IPS-NIHi11 (cell line): ENCODE results near the gene OPA1.

ENCODE experiments used
- DNase-seq: peaks from one replicate; pipeline ENCODE4 v3.0.0; 2012; ENCODE audit warnings: mixed read lengths, low spot score

The OPA1 gene

DNA sequence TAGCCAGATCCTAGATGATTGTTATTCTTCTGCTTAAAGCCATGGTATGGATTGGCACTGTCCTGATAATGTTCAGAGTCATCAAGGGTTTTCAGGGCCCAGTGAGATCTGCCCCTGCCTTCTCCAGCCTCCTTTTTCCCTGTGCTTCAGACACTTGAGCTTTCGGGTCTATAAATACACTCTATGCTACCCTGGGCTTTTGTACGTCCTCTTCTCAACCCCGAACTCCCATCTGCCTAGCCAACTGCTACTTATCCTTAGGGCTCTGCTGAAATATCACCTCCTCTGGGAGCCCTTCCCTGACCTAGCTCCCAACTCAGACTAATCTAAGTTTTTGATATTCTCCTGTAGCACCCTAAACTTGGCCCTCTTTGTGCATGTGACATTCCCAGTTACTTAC is 115.3 kb downstream of the OPA1 start:
- no peak for DNase-seq

DNA sequence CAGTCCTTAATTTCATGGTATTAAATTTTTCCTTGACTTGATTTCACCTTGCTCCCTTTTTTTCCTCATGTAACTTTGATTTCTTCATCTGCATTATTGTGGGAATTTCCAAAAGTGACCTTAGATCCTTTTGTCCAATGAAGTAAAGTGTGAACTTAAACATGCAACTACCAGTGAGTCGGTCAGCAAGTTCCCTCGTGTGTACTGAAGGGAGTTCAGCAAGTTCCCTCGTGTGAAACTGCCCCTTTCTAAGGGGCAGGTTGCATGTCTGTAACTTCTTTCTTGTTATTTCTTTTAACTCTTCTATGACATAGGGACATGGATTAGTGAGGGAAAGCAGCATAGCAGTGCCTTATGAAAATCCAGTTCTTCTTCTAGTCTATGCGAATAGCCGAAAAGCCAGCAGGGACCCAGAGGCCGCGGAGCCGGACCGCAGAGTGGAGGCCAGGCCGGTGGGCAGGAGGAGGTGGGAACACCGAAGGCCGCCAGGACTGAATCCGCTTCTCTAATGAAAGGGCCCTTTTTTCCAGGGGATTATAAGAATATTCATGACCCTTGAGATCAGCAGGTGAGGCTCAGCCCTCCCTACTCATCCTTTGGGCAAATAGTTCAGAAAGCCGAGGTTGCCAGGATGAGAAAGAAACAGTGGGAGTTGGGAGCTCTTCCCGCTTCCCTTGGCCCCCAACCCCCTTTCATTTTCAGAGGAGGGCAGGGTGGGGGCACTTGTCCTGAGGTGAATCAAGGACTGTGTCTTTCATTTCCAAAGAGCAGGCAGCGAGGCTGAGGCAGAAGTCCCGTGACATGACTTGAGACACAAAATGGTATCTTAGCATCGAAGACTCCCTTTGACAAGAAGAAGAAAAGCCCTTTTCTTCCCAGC is 117.5 kb downstream of the OPA1 start:
- peak; percentile 51 for DNase-seq

DNA sequence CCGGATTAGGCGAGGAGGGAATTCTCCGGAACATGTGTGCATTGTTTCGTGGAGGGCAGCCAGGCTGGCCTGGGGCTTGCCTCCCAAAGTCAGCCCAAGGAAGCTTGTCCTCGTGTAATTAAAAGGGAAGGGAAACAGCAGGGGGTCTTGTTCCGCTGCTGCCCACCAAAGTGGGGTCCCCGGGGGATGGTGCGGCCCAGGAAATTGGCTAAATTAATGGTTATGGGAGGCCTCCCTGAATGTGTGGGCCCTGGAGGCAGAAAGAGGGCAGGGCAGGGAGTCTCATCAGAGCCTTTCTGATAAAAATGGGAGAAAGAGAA is 118.1 kb downstream of the OPA1 start:
- DNase-seq = peak; percentile 57

DNA sequence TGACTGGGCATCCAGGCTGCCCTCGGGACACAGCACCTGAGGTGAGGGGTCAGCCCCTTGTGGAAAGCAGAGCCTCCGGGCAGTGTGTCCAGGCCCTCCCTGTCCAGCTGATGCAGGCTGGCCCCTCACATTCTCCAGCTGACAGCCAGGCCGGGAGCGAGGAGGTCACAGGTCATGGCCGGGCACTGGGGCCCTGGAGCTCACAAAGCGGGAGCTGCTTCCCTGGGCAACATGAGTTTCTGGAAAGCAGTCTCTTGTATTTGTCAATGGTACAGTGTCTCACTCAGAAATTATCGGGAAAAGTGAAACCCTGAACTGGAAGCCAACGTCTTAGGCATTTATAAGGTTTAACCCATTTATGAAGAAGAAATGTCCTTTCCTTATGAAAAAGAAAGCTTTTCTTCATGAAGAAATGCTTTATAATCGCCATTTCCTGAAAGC is 118.5 kb downstream of the OPA1 start:
- no peak for DNase-seq

DNA sequence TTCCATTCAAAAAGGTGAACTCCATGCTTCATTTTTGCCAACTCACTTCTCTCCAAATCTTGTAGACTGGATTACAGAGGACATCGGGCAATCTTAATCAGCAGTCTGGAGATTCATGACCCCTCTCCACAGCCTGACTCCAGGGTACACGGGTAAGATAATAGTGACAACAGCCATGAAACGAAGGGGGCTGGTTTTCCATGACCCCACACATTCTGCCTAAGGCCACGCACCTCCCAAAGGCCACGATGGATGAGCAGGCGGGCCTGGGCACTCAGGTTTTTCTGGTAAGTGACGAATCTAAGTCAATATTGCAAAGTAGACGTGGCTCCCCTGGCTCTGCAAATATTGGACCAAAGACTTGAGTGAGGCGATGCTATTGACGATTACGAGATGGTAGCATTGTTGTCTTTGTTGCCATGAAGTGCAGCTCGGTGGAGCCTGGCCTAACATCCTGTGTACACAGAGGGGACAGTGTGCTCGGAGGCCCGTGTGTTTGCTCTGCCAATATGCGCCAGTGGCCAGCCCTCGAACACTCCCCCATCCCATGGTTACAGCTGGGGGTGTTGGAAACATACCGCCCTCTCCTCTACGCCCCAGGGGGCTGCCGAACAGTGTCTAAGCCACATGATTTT is 119.1 kb downstream of the OPA1 start:
- DNase-seq = no peak

DNA sequence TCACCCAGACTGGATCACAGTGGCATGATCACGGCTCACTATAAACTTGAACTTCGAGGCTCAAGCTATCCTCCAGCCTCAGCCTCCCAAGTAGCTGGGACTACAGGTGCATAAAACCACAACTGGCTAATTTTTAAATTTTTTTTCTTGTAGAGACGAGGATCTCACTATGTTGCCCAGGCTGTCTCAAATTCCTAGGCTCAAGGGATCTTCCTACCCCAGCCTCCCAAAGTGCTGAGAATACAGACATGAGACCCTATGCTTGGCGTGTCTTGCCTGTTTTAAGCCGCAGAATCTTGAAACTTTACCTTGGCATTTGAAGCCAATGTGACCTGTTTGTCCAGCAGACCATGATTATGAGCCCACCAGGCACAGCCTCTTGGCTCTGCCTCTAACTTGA is 119.9 kb downstream of the OPA1 start:
- DNase-seq = no peak

DNA sequence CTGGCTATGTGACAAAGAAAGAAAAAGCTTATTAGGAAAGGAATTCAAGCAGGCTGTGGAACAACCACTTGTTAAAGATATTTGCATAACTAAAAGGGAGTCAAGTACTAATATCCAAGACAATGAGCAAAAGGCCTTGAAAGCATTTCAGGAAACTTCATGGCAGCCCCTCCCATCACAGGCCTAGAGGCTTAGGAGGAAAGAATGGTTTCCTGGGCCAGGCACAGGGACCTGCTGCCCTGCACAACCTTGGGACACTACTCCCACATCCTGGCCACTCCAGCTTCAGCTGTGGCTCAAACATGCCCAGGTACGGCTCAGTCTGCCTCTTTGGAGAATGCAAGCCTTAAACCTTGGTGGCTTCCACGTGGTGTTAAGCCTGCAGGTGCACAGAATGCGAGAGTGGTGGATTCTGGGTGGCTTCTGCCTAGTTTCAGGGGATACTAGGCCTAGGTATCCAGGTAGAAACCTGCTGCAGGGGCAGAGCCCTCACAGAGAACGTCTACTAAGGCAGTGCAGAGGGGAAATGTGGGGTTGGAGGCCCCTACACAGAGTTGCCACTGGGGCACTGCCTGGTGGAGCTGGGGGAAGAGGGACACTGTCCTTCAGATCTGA is 121.6 kb downstream of the OPA1 start:
- no peak for DNase-seq

DNA sequence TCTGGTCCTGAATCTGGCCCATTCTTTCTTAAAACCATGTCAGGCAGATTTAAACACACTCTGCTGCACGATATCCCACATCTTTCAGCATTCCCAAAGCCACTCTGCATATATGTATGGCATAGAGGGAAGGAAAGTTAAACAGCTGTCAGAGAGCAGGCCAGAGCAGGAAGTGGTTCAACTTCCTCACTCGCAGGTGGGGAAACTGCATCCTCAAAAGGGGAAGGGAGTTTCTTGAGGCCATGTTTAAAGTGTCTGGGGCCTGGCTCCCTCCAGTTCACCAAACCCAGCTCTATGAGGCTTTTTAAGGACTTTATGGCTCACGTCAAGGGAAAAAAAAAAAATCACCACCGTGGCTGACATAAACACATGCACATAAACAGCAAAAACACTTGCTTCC is 123.1 kb downstream of the OPA1 start:
- DNase-seq = no peak

DNA sequence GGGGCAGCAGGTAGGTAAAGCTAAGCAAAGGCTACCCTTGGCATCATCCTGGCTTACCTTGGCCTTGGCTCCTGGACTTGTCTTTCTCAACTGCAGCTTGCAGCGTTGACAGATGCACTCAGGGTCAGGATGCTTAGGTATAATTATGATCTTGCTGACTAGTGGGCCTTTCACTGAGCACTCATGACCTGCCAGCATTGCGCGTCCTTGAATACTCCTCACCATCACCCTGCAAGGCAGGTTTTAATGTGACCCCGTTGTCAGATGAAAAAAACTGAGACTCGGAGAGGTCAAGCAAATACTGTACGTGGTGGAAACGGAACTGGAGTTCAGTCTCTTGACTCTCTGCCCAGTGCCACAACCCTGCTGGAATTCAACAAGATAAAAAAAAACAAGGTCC is 126.7 kb downstream of the OPA1 start:
- no peak for DNase-seq

DNA sequence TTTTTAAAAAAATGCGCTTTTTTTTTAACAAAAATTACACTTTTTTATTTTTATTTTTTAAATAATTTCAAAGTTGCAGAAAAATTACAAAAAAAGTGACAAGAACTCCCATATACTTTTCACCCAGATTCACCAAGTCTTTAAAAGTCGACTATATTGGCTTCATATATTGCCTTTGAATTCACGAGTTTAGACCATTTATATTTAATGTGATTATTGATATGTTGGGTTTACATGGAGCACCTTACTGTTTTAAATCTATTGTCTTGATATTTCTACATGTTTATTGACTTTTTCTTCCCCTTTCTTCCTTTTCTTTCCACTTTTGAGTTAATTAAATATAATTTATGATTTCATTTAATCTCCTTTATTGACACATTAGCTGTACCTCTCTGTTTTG is 127.2 kb downstream of the OPA1 start:
- DNase-seq = no peak

DNA sequence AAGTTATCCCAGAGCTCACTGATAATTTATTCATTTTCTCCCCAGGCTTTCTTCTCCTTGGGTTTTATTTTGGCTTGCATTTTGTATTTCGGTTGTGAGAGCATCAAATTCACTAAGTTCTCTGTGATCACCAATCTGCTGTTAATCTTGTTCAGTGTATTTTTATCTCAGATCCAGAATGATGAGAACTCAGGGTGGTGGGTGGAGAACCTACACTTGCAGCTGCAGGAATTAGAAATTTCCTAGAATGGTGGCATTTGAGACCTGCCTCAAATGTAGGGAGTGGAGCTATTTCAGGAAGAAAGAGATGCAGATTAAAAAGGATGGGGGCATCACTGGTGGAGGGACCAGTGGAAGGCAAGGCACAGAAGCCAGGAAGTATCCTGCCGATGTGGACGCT is 129.6 kb downstream of the OPA1 start:
- no peak for DNase-seq

DNA sequence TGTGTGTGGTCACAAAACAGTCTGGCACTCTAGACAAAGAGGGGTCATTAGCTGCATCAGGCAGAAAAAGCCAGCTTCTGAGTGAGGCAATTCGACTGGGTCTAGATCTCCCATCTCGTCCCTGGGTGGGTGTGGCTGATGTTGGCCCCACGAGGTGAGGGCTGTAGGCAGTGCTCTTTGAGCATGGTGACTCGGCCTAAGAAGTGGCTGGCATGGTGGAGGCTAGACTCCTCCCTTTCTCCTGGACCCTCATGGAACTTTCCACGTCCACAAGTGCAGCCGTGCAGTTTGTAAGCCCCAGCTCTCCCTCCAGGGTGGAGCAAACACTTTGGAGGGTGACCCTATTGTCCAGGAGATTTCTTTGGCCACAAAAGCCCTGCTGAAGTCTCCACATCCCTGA is 134.1 kb downstream of the OPA1 start:
- DNase-seq = no peak

DNA sequence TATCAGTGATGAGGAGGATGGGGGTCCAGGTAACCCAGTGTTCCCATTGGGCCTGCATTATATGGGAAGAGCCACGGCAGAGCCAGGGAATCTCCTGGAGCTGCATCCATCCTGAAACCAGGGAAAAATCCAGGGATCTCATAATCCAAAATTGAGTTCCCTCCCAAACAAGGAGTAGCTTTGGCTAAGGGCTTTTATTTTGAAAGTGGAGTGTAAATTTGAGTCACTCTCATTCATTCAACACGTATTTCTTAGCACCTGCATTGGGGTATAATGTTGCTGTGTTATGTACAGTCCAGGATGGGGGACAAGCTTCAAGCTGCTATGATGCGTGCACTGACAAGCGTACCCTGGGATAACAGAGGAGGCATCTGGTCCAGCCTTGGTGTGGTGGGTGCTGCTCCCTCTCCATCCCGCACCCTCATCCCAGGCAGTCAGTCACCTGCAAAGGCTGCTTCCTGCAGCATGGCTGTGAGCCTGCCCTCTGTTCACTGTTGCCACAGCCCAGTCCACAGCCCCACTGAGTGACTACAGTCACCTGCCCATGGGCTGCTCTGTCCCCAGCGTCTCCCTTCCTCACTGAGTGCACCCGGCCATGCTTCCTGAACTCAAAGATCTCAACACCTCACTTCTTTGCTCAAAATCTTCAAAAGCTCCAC is 135.6 kb downstream of the OPA1 start:
- DNase-seq = no peak

DNA sequence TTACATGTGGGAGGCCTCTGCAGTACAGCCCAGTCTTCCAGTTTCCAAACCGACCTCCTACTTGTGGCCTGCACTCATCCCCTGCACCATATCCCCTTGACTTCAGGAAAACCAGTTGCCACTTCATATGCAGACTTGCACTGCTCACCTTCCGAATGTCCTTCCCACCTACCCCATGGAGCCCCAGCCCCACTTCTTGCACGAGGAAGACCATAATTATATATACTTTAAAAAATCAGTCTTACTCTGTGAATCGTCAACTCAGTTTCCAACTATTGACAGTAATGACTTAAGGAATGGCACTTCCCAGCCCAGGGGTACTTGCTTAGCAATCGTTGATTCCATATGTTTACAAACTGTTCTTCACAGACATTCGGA is 136.1 kb downstream of the OPA1 start:
- DNase-seq = no peak

DNA sequence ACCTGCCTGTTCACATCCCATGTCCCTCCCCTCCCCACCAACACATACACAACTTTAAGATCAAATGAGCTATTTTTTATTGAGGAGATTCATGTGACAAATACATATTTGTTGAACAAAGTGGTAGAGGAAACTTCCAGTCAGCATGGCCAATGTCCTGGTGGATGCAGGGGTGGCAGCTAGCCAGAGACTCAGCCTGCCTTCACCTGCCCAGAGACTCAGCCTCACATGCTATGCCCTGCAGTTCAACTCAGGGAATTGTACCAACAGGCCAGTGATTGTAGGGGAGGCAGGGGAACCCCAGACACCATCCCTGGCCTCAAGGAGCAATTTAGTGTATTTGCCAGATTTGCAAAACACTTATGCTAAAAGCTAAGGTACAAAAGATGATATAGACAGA is 136.6 kb downstream of the OPA1 start:
- no peak for DNase-seq

DNA sequence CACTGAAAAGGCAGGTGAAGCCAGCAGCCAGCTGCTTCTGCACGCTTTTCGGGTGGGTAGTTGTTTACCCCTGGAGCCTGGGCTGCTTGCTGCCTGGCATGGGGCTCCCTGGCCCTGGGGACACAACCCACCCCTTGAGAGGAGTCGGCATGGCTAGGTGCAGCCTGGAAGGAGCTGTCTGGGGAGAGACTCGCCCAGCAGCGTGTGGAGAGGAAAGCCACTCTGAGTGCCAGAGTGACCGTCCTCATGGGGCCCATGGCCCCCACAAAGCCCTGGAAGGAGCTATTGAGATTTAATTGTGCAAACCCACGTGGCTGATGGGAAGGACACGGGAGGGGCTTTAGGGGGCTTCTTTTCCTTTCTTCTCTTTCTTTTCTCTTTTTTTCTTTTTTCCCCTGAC is 137.5 kb downstream of the OPA1 start:
- no peak for DNase-seq

DNA sequence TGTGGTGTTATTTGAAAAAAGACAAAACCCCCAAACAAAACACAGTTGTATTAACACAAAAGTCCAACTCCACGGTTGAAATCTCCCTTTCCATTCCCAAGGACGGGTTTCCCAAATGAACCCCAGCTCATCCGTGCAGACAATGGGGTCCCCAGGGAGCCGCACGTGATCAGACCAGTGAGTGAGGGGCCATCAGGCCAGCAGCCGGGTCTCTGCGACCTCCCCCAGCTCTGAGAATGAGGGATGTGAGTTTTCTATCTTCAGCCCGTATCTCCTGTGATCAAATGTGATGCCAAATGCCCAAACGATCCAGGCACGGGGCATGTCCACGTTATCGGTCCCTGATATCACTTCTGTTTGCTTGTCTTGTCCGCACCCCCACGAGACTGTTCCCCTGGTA is 138.0 kb downstream of the OPA1 start:
- no peak for DNase-seq

DNA sequence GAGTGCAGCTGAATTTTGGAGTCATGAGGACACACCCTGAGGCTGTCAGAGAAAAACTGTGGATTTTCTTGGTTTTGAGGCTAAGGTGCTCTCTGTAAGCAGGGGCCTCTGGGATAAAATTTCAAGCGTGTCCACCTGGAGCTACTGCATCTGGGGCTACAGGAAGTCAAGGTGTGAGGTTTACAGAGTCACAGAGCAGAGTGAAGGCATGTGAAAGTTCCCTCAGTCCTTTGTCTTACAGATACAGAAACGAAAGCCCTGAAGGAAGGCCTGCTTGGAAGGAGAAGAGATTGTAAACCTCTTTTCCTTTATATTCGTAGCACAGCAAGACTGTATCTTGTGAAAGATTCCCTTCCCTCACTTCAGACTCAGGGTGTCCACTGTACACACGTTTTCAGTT is 138.6 kb downstream of the OPA1 start:
- no peak for DNase-seq

DNA sequence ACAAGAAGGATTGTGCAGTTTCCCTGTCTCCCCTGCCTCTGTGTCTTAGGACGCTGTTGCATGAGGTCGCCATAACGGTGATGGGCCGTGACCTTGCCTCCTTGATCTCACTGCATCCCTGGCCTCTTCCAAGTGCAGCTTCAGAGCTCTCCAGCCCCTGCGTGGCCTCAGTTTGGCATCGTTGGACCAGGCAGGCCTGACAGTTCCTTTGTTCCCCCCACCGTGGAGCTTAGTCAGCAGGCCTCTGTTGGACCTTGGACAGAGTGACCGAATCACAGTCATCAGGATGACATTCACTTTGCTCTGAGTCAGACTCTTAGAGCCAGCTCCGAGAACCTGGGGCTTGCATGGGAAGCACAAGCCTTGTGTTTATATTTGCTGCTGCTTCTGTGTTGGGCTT is 139.4 kb downstream of the OPA1 start:
- no peak for DNase-seq

DNA sequence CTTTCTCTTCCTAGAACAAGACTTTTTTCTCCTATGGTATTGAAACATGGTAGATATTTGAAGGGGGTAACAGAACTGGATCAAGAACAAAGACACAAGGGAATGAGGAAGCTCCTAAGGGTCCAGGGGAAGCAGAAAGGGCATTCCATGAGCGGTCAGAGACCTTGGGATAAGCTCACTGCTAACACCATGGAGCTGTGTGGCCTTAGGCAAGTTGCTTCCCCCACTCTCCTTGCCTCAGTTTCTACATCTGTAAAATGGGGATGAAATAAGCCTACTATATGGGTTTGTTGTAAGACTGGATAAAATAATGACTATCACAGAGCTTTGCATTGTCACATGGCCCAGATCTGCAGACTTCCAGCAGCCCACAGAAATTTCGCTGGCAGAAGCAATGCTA is 139.8 kb downstream of the OPA1 start:
- DNase-seq = no peak

DNA sequence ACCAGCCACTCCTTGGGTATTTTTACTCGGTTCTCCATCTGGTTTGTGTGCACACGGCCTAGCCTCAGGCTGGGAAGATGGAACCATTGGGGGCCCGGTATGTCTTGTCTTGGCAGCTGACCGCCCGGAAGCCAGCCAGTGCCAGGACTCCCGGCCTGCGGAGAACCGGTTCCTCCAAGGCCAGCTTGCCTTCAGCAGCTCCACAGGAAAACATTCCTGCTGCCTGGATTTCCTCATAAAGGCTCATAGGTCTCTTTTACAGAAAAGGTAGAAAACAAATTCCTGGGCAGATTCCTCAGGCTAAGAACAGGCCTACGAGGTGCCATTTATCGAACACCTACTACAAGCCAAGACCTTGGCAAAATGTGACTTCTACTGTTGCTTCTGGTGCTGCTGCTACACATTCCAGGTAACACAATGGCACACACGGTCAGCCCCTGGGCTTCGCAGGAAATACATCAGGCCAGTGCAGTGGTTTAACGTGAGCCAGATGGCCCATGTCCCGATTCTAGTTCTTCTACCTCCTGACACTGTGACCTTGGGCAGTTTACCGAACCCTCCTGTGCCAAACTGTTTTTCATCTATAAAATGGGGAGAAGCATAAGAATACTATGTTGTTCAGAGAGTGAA is 141.8 kb downstream of the OPA1 start:
- DNase-seq = no peak

DNA sequence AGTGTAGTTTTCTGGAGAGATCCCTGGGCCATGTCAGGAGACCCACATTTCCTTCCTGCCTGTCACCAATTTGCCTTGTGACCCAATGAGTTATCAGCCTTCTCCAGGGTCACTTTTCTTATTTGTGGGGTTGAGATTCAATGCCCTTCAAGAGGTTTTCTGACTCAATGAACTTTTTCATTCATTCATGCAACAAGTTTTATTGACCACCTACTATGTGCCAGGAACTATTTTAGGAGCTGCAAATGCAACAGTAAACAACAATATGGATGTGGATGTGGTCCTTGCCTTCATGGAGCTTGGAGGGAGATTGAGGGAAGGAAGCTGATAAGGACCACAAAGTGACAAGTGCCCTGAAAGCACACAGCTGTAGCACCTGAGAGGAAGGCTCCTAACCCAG is 142.8 kb downstream of the OPA1 start:
- no peak for DNase-seq

DNA sequence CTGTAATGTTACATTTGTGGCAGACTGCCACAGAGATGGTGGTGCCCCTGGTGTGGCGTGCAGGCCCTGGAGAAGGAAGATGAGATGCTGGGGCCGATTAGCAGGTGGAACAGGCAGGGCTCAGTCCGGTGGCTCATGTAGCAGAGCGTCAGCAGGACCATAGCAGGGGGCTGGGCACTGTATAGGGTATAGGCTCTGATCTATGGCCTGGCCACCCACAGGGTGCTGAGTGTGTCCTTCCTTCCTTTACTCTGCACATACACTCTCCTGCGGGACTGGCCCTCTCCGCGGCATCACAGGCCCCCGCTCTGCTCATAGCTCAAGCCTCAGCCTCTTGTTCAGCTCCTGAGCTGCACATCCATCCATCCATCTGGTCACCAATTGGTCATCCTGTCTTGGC is 143.6 kb downstream of the OPA1 start:
- DNase-seq = no peak
